Body of pancreas (tissue), 4 donors: ENCODE data around the gene MB21D2. TPM values are rescaled to one million over a fixed set of nuclear protein-coding genes. Genes with fewer than 3 reads are reported as not detected.

Experiments used
- ATAC-seq: fragments of 150-250 bp; one replicate; pipeline ENCODE4 v1.9.1; 2016
- DNase-seq, 4 donors: peaks; one replicate each; pipeline ENCODE4 v3.0.0-alpha.2; 2019
- H3K27ac ChIP-seq, 4 donors: fragments of 200-600 bp; sonication (generic); 1 replicate in 3 of 4; 2 replicates in 1 of 4; pipeline versions ENCODE4 v1.5.1 to v1.6.1; 2016 to 2019; ENCODE audit warnings: mild to moderate bottlenecking in 1 of 4, mixed read lengths in 1 of 4, moderate library complexity in 1 of 4
- H3K27me3 ChIP-seq, 2 donors: fragments of 200-600 bp; sonication (generic); one replicate each; pipeline ENCODE4 v1.6.0; 2016; ENCODE audit warnings: mild to moderate bottlenecking in 1 of 2
- H3K36me3 ChIP-seq, 2 donors: fragments of 200-600 bp; sonication (generic); replicated peaks in 1 of 2; 2 replicates each; pipeline ENCODE4 v1.5.1; 2016; ENCODE audit warnings: low read depth in 2 of 2; ENCODE audit not compliant: insufficient read depth in 1 of 2
- H3K4me1 ChIP-seq: fragments of 200-600 bp; sonication (generic); one replicate; pipeline ENCODE4 v1.6.0; 2016
- H3K4me3 ChIP-seq, 2 donors: fragments of 200-600 bp; sonication (generic); 1 replicate in 1 of 2; 2 replicates in 1 of 2; pipeline ENCODE4 v1.5.1; 2016 to 2019
- H3K9me3 ChIP-seq, 3 donors: fragments of 200-600 bp; sonication (generic); 1 replicate in 2 of 3; 2 replicates in 1 of 3; pipeline ENCODE4 v1.5.1; 2016
- CTCF ChIP-seq, 7 experiments: fragments of 450-650 bp in 4 of 7; fragments of 200-600 bp in 3 of 7; sonication (generic) in 3 of 7; IDR thresholded peaks; one replicate each; pipeline ENCODE4 v1.5.1; 2016 to 2019; ENCODE audit warnings: antibody characterized with exemption in 7 of 7
- POLR2A ChIP-seq, 3 donors: fragments of 450-650 bp; IDR thresholded peaks; one replicate each; pipeline ENCODE4 v1.6.1; 2016; ENCODE audit warnings: antibody characterized with exemption in 3 of 3, mild to moderate bottlenecking in 2 of 3
- WGBS, 2 donors: methylation state at CpG; one replicate each; pipeline ENCODE4 v1.1.5; 2017; 5-methylcytosine and 5-hydroxymethylcytosine counted together
- intact Hi-C: fragments of 100-400 bp; cut with DNase I; formaldehyde crosslinking; loops from one replicate; pipeline ENCODE4 v1.15.1; 2023
- total RNA-seq, 2 donors: library from RNA; depleted of rRNA; stranded (reverse); fragments of >200 nt; gene quantifications; one replicate each; pipeline ENCODE4 v1.1.0, GENCODE V29; 2016

Gene MB21D2
- total RNA-seq, 2 donors from 2014 or later = 0.66 to 1.8 TPM

- peak overlapping the region; percentile 80 to 91 for H3K4me3 ChIP-seq
- no peaks in the 10 kb centered on the region for H3K36me3 ChIP-seq
- H3K27me3 ChIP-seq = no peaks in the 10 kb centered on the region
- no peaks in the 10 kb centered on the region for H3K9me3 ChIP-seq
- H3K4me1 ChIP-seq = peaks cover 16% of the 10 kb centered on the region
- TF ChIP-seq POLR2A (IDR thresholded peaks at IDR 0.05) (no peak), CTCF (IDR thresholded peaks at IDR 0.05) (peak in 2 of 7 experiments; percentile 22 to 31)
- no peak for DNase-seq
- 1% methylated on average over 13 of the region's 13 CpGs for WGBS, 2 donors
- intact Hi-C loops = no loop called here
- peak overlapping the region; percentile 9 to 94 (median 85) for H3K27ac ChIP-seq
- no peak for ATAC-seq
Observed at GRCh38 chr3:192918275-192918588, 576 bp upstream of the MB21D2 start.

GRCh38 chr3:192917028-192917403, 640 bp downstream of the MB21D2 start:
- no peaks in the 10 kb centered on the region for H3K27me3 ChIP-seq
- H3K4me1 ChIP-seq = peaks cover 16% of the 10 kb centered on the region
- intact Hi-C loops = no loop called here
- peak in 2 of 3 donors; percentile 34 to 42 for TF ChIP-seq POLR2A (IDR thresholded peaks at IDR 0.05)
- TF ChIP-seq CTCF (IDR thresholded peaks at IDR 0.05) = peak in 1 of 7 experiments; percentile 3
- peak overlapping the region; percentile 9 to 94 (median 85) for H3K27ac ChIP-seq
- peak overlapping the region; percentile 80 to 91 for H3K4me3 ChIP-seq
- no peaks in the 10 kb centered on the region for H3K36me3 ChIP-seq
- DNase-seq (peak; percentile 44 to 73 (median 54)), ATAC-seq (peak; percentile 54)
- H3K9me3 ChIP-seq = no peaks in the 10 kb centered on the region
- 0% methylated on average over 2 to 30 of the region's 30 CpGs for WGBS, 2 donors

GRCh38 chr3:192916371-192917027, 1.2 kb downstream of the MB21D2 start:
- H3K27me3 ChIP-seq = no peaks in the 10 kb centered on the region
- TF ChIP-seq POLR2A (IDR thresholded peaks at IDR 0.05) (no peak), CTCF (IDR thresholded peaks at IDR 0.05) (peak in 1 of 7 experiments; percentile 5)
- intact Hi-C loops = no loop called here
- no peaks in the 10 kb centered on the region for H3K9me3 ChIP-seq
- peaks cover 16% of the 10 kb centered on the region for H3K4me1 ChIP-seq
- ATAC-seq = peak; percentile 33
- WGBS, 2 donors = 1 to 2% methylated on average over 33 to 35 of the region's 35 CpGs
- no peaks in the 10 kb centered on the region for H3K36me3 ChIP-seq
- peak overlapping the region; percentile 80 to 91 for H3K4me3 ChIP-seq
- peak overlapping the region in 3 of 4 donors; percentile 78 to 94 (median 92) for H3K27ac ChIP-seq
- peak in 3 of 4 donors; percentile 19 to 46 (median 32) for DNase-seq

- Histone ChIP-seq H3K27me3 (no peaks in the 10 kb centered on the region), H3K36me3 (no peaks in the 10 kb centered on the region), H3K4me3 (no peak overlapping the region), H3K9me3 (no peaks in the 10 kb centered on the region), H3K27ac (no peak overlapping the region), H3K4me1 (peaks cover 16% of the 10 kb centered on the region)
- no peak for ATAC-seq
- DNase-seq = no peak
- WGBS, 2 donors = 78 to 84% methylated on average over 2 of the region's 2 CpGs
- intact Hi-C loops = no loop called here
- no peak for TF ChIP-seq POLR2A (IDR thresholded peaks at IDR 0.05)
- TF ChIP-seq CTCF (IDR thresholded peaks at IDR 0.05) = no peak
Observed at GRCh38 chr3:192915722-192916121, 1.9 kb downstream of the MB21D2 start.

- no peak for ATAC-seq
- Histone ChIP-seq H3K27me3 (no peaks in the 10 kb centered on the region), H3K36me3 (no peaks in the 10 kb centered on the region), H3K9me3 (no peaks in the 10 kb centered on the region), H3K4me1 (peaks cover 16% of the 10 kb centered on the region), H3K27ac (no peak overlapping the region), H3K4me3 (no peak overlapping the region)
- WGBS, 2 donors = 66 to 81% methylated on average over 3 of the region's 3 CpGs
- DNase-seq = no peak
- no peak for TF ChIP-seq CTCF (IDR thresholded peaks at IDR 0.05)
- TF ChIP-seq POLR2A (IDR thresholded peaks at IDR 0.05) = no peak
- intact Hi-C loops = no loop called here
Observed at GRCh38 chr3:192915304-192915703, 2.4 kb downstream of the MB21D2 start.
